ENCODE data around the gene PCMT1. TPM values are rescaled to one million over a fixed set of nuclear protein-coding genes. Genes with fewer than 3 reads are reported as not detected.
"Not testable (repeated sequence)": the region's sequence is repeated elsewhere in the genome, so short reads cannot be mapped to it uniquely, and the experiment has no call there.

The PCMT1 gene
- total RNA-seq, 1 donor: 117 TPM

- peak overlapping the region; percentile 97 for H3K4me3 ChIP-seq (ENCODE audit: low read depth, low read length)
- TF ChIP-seq, protein P1, sequence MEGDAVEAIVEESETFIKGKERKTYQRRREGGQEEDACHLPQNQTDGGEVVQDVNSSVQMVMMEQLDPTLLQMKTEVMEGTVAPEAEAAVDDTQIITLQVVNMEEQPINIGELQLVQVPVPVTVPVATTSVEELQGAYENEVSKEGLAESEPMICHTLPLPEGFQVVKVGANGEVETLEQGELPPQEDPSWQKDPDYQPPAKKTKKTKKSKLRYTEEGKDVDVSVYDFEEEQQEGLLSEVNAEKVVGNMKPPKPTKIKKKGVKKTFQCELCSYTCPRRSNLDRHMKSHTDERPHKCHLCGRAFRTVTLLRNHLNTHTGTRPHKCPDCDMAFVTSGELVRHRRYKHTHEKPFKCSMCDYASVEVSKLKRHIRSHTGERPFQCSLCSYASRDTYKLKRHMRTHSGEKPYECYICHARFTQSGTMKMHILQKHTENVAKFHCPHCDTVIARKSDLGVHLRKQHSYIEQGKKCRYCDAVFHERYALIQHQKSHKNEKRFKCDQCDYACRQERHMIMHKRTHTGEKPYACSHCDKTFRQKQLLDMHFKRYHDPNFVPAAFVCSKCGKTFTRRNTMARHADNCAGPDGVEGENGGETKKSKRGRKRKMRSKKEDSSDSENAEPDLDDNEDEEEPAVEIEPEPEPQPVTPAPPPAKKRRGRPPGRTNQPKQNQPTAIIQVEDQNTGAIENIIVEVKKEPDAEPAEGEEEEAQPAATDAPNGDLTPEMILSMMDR (IDR thresholded peaks at IDR 0.05; ENCODE audit: insufficient read depth, low read length): no peak
- DNase-seq (ENCODE audit: low read depth): peak; percentile 44
Observed at GRCh38 chr6:149750136-149750609, 632 bp downstream of the PCMT1 start.

- H3K4me3 ChIP-seq (ENCODE audit: low read depth, low read length): peak overlapping the region; percentile 17
- TF ChIP-seq, protein P1 (IDR thresholded peaks at IDR 0.05; ENCODE audit: insufficient read depth, low read length): no peak
- no peak for DNase-seq (ENCODE audit: low read depth)
Observed at GRCh38 chr6:149751239-149751638, 1.7 kb downstream of the PCMT1 start.

GRCh38 chr6:149751920-149752319 is 2.4 kb downstream of the PCMT1 start:
- not testable (repeated sequence) for H3K4me3 ChIP-seq (ENCODE audit: low read depth, low read length); DNase-seq (ENCODE audit: low read depth)

DNA sequence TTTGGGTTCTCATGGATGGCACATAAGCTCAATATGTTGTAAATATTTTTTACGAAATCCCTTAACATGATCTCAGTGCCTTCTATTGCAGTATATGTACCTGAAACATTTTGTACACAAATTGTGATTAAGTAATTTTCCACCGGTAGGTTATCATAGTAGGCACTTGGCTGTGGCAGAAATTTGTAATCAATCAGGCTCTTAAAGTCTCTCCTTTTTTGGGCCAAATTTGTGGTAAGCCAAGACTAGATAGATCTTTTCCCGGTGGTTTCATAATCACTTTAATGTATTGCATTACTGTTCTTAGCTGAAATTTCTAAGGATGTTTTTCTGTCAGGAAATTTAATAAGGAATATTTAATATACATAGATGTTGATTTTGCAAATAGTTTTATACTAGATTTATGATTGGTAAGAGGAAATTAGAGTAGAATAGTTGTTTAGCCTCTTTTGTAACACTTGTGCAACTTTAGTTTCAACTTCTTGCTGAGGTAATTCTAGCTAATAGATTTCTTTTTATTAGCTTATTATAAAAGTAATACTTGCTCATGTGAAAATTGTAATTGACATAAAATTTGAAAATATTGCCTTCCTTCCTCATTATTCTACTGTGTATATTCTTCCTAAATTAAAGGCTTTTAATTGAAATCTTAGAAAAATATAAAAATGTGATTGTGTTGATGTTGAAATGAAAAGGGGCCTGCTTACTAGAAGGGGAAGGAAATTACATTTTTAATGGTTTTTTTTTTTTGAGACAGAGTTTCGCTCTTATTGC is 3.2 kb downstream of the PCMT1 start:
- no peak overlapping the region for H3K4me3 ChIP-seq (ENCODE audit: low read depth, low read length)
- TF ChIP-seq, protein P1 (IDR thresholded peaks at IDR 0.05; ENCODE audit: insufficient read depth, low read length): no peak
- peak; percentile 31 for DNase-seq (ENCODE audit: low read depth)

DNA sequence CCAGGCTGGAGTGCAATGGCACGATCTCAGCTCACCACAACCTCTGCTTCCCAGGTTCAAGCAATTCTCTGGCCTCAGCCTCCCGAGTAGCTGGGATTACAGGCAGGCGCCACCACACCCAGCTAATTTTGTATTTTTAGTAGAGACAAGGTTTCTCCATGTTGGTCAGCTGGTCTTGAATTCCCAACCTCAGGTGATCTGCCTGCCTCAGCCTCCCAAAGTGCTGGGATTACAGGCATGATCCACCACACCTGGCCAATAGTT is 3.8 kb downstream of the PCMT1 start:
- H3K4me3 ChIP-seq (ENCODE audit: low read depth, low read length); DNase-seq (ENCODE audit: low read depth): not testable (repeated sequence)

- H3K4me3 ChIP-seq (ENCODE audit: low read depth, low read length): no peak overlapping the region
- TF ChIP-seq, protein P1 (IDR thresholded peaks at IDR 0.05; ENCODE audit: insufficient read depth, low read length): no peak
- no peak for DNase-seq (ENCODE audit: low read depth)
Observed at GRCh38 chr6:149754548-149754947, 5.0 kb downstream of the PCMT1 start.

- DNase-seq (ENCODE audit: low read depth): no peak
- TF ChIP-seq, protein P1 (IDR thresholded peaks at IDR 0.05; ENCODE audit: insufficient read depth, low read length): no peak
- H3K4me3 ChIP-seq (ENCODE audit: low read depth, low read length): no peak overlapping the region
Observed at GRCh38 chr6:149755300-149756260, 6.0 kb downstream of the PCMT1 start.
